GM12878 (cell line): ENCODE measurements around the gene AP1AR. TPM values are rescaled to one million over a fixed set of nuclear protein-coding genes. Genes with fewer than 3 reads are reported as not detected.

Experiments used
- ATAC-seq: fragments of 200-7000 bp; cut with Tn5 transposase; 3 replicates; pipeline ENCODE4 v1.9.1; 2020; ENCODE audit warnings: mild to moderate bottlenecking, moderate library complexity
- BruUV-seq: library from RNA; stranded (reverse); fragments of 400-500 nt; replicated peaks from 2 replicates; lab custom pipeline; 2021; lab: Mats Ljungman, UMichigan
- CTCF ChIA-PET: fragments of 300-600 bp; sonication (Branson Sonifier 250); formaldehyde crosslinking; extraction: SDS; loops from one replicate; lab custom pipeline; 2021; ENCODE audit warnings: inconsistent platforms; lab: Yijun Ruan, JAX
- POLR2A ChIA-PET: fragments of 350-600 bp; formaldehyde crosslinking; extraction: SDS; loops from one replicate; lab custom pipeline; 2021; ENCODE audit warnings: inconsistent platforms; lab: Charles Lee
- RAD21 ChIA-PET: fragments of 300-600 bp; sonication (Branson Sonifier 250); formaldehyde crosslinking; loops from one replicate; lab custom pipeline; 2023; ENCODE audit warnings: antibody characterized with exemption; ENCODE audit not compliant: unreplicated experiment; lab: Charles Lee
- SMC1A ChIA-PET: fragments of 300-600 bp; sonication (Branson Sonifier 250); formaldehyde crosslinking; loops from one replicate; lab custom pipeline; 2023; ENCODE audit not compliant: unreplicated experiment, uncharacterized antibody; lab: Charles Lee
- DNase-seq: peaks from one replicate; pipeline ENCODE4 v3.0.0-alpha.2; 2011; ENCODE audit warnings: low read depth, low spot score
- FAIRE-seq: peaks from 3 replicates; lab custom pipeline; 2011; peaks lifted over from hg19 to GRCh38; lab: Jason Lieb, UNC
- H2AFZ ChIP-seq: 2 replicates; pipeline ENCODE4 v1.6.0; 2011; ENCODE audit warnings: low read depth, low read length, control low read depth; ENCODE audit not compliant: control insufficient read depth
- H3K27ac ChIP-seq: 2 replicates; pipeline ENCODE4 v1.5.1; 2011; ENCODE audit warnings: control low read depth; ENCODE audit not compliant: control insufficient read depth, insufficient read depth
- H3K27me3 ChIP-seq, 2 experiments: replicated peaks in 1 of 2; 2 replicates each; pipeline versions ENCODE4 v1.6.0 to v1.6.1; 2011; ENCODE audit warnings: low read length in 1 of 2; ENCODE audit not compliant: control insufficient read depth in 2 of 2, insufficient read depth in 2 of 2
- H3K36me3 ChIP-seq, 2 experiments: 2 replicates each; pipeline ENCODE4 v1.5.1; 2011; ENCODE audit warnings: low read length in 1 of 2; ENCODE audit not compliant: control insufficient read depth in 2 of 2, insufficient read depth in 2 of 2
- H3K4me1 ChIP-seq: 2 replicates; pipeline ENCODE4 v1.6.1; 2011; ENCODE audit warnings: mild to moderate bottlenecking, low read length, moderate library complexity, mixed read lengths; ENCODE audit not compliant: control insufficient read depth, insufficient read depth
- H3K4me2 ChIP-seq: 2 replicates; pipeline ENCODE4 v1.6.0; 2011; ENCODE audit warnings: control low read depth; ENCODE audit not compliant: control insufficient read depth, insufficient read depth
- H3K4me3 ChIP-seq: fragments of 200-600 bp; sonication (generic); 2 replicates; pipeline ENCODE4 v1.5.1; 2016
- H3K79me2 ChIP-seq: 2 replicates; pipeline ENCODE4 v1.6.0; 2011; ENCODE audit warnings: low read length; ENCODE audit not compliant: control insufficient read depth, insufficient read depth
- H3K9ac ChIP-seq: 2 replicates; pipeline ENCODE4 v1.8.0; 2011; ENCODE audit warnings: low read length, control low read depth, mixed read lengths; ENCODE audit not compliant: control insufficient read depth, insufficient read depth
- H3K9me3 ChIP-seq: replicated peaks from 3 replicates; pipeline ENCODE4 v1.5.1; 2011; ENCODE audit warnings: mild to moderate bottlenecking, low read length; ENCODE audit not compliant: control insufficient read depth, insufficient read depth
- H4K20me1 ChIP-seq: 2 replicates; pipeline ENCODE4 v1.6.0; 2011; ENCODE audit not compliant: control insufficient read depth, insufficient read depth
- BHLHE40 ChIP-seq, 2 experiments: fragments of 450-650 bp in 1 of 2; IDR thresholded peaks; 2 replicates each; pipeline ENCODE4 v1.6.1; 2011 to 2017; ENCODE audit warnings: low read depth in 2 of 2, borderline replicate concordance in 1 of 2, improper control_type of control experiment in 1 of 2, low read length in 1 of 2, mild to moderate bottlenecking in 1 of 2
- CBX5 ChIP-seq: sonication (generic); IDR thresholded peaks from 2 replicates; pipeline ENCODE4 v1.6.1; 2016; ENCODE audit warnings: low read depth, moderate library complexity, mild to moderate bottlenecking, inconsistent platforms
- CHD1 ChIP-seq: IDR thresholded peaks from 2 replicates; pipeline ENCODE4 v1.6.1; 2012; ENCODE audit warnings: low read depth, low read length, improper control_type of control experiment
- DPF2 ChIP-seq: fragments of 450-650 bp; IDR thresholded peaks from 2 replicates; pipeline ENCODE4 v1.6.1; 2017; ENCODE audit warnings: mild to moderate bottlenecking
- EZH2 ChIP-seq: IDR thresholded peaks from 2 replicates; pipeline ENCODE4 v1.6.1; 2012; ENCODE audit warnings: low read depth, mild to moderate bottlenecking, control low read depth, inconsistent platforms, low read length, borderline replicate concordance; ENCODE audit not compliant: control insufficient read depth
- GABPA ChIP-seq: IDR thresholded peaks from 2 replicates; pipeline ENCODE4 v1.6.1; 2014; ENCODE audit warnings: antibody characterized with exemption, low read depth, mild to moderate bottlenecking, inconsistent platforms
- HCFC1 ChIP-seq: fragments of 150-350 bp; IDR thresholded peaks from 2 replicates; pipeline ENCODE4 v1.6.1; 2014; ENCODE audit warnings: low read length
- NR2C1 ChIP-seq: fragments of 450-650 bp; IDR thresholded peaks from 2 replicates; pipeline ENCODE4 v1.6.1; 2017; ENCODE audit warnings: antibody characterized with exemption, mild to moderate bottlenecking, moderate library complexity
- RAD21 ChIP-seq: IDR thresholded peaks from 2 replicates; pipeline ENCODE4 v1.6.1; 2011; ENCODE audit warnings: mild to moderate bottlenecking, low read depth, low read length, moderate library complexity; ENCODE audit not compliant: insufficient read depth
- RUNX3 ChIP-seq: IDR thresholded peaks from 2 replicates; pipeline ENCODE4 v1.6.1; 2012; ENCODE audit warnings: low read length, inconsistent platforms
- SKIL ChIP-seq: fragments of 450-650 bp; IDR thresholded peaks from 2 replicates; pipeline ENCODE4 v1.6.1; 2017; ENCODE audit warnings: mild to moderate bottlenecking, low read depth, inconsistent platforms; ENCODE audit not compliant: poor library complexity, severe bottlenecking
- STAT3 ChIP-seq: IDR thresholded peaks from 2 replicates; pipeline ENCODE4 v1.6.1; 2011; ENCODE audit warnings: low read depth, low read length, improper control_type of control experiment
- WRNIP1 ChIP-seq: IDR thresholded peaks from 2 replicates; pipeline ENCODE4 v1.6.1; 2011; ENCODE audit warnings: low read depth, low read length, improper control_type of control experiment, borderline replicate concordance
- YBX1 ChIP-seq: fragments of 450-650 bp; IDR thresholded peaks from 2 replicates; pipeline ENCODE4 v1.6.1; 2016; ENCODE audit warnings: antibody characterized with exemption
- WGBS: methylation state at CpG from one replicate; pipeline ENCODE4 v1.1.6; 2016; ENCODE audit warnings: low lambda C conversion rate; ENCODE audit not compliant: insufficient replicate concordance, insufficient coverage; ENCODE audit errors: missing lambda C conversion rate; 5-methylcytosine and 5-hydroxymethylcytosine counted together
- in situ Hi-C: fragments of 300-500 bp; cut with MboI; formaldehyde crosslinking; loops from 9 replicates; pipeline ENCODE4 v1.14.3; 2018; ENCODE audit warnings: mixed read lengths
- intact Hi-C: fragments of 100-400 bp; cut with micrococcal nuclease; formaldehyde crosslinking; loops from one replicate; pipeline ENCODE4 v1.14.2; 2022; ENCODE audit not compliant: unreplicated experiment
- polyA plus RNA-seq, 11 experiments: library from polyadenylated mRNA; depleted of rRNA in 4 of 11; unstranded in 6 of 11; stranded (reverse) in 5 of 11; fragments of >200 nt; fragmentation: Nextera tagmentation in 4 of 11; fragmentation: Illumina TruSeq in 1 of 11; extraction: Ambion mirVana in 4 of 11; extraction: Trizol in 1 of 11; gene quantifications; 1 replicate in 1 of 11; 2 replicates in 10 of 11; pipeline versions ENCODE4 v1.2.1 to v1.2.3, GENCODE V29; 2011 to 2016; ENCODE audit warnings: inconsistent platforms in 2 of 11, missing spikeins in 2 of 11, low read depth in 1 of 11
- total RNA-seq, 4 experiments: library from RNA; depleted of rRNA in 3 of 4; stranded (reverse); fragments of >200 nt in 3 of 4; fragmentation: Illumina TruSeq in 1 of 4; extraction: Trizol in 1 of 4; gene quantifications; 2 replicates each; pipeline versions ENCODE4 v1.2.1 to v1.2.3, GENCODE V29; 2013 to 2021

The AP1AR gene
- total and polyA plus RNA-seq, 10 of the 15 experiments (the other 5 are each of a cell fraction or from before 2014, with no cell fraction given) = 5.6 to 29.1 (median 16.3) TPM

- ChIA-PET RAD21 (interaction anchor here (0.7 to 1.3 kb wide), 2 partner anchors 55 to 89 kb away, joined by 3 read pairs; no protein-coding TSS in a partner anchor), POLR2A (interaction anchor here (0.7 kb wide), 2 partner anchors 74 to 570 kb away, joined by 5 to 6 read pairs; no protein-coding TSS in a partner anchor), CTCF (interaction anchor here (0.7 to 2.4 kb wide), 3 partner anchors 91 to 947 kb away, joined by 3 to 4 read pairs (median 3); no protein-coding TSS in a partner anchor), SMC1A (interaction anchor here (1.1 to 1.3 kb wide), 3 partner anchors 9 to 412 kb away, joined by 3 to 5 read pairs (median 3); no protein-coding TSS in a partner anchor)
- DNase-seq (no peak), FAIRE-seq (no peak), ATAC-seq (no peak)
- intact Hi-C loops (no loop called here), in situ Hi-C loops (no loop called here)
- Histone ChIP-seq H3K9me3 (no peaks in the 10 kb centered on the region), H3K4me1 (no peaks in the 10 kb centered on the region), H3K27me3 (no peaks in the 10 kb centered on the region), H3K4me3 (no peak overlapping the region), H4K20me1 (no peaks in the 10 kb centered on the region), H3K4me2 (no peak overlapping the region), H3K9ac (no peak overlapping the region), H3K79me2 (no peaks in the 10 kb centered on the region), H2AFZ (no peak overlapping the region), H3K36me3 (no peaks in the 10 kb centered on the region), H3K27ac (no peak overlapping the region)
- 100% methylated on average over 2 of the region's 2 CpGs for WGBS
- BruUV-seq = no TSS peak
- no peak for TF ChIP-seq BHLHE40 (IDR thresholded peaks at IDR 0.05; ENCODE audit: borderline replicate concordance in 1 of 2, low read depth in 2 of 2, low read length in 1 of 2)
- TF ChIP-seq RUNX3 = peak; percentile 33; the same call in 1 of the 2 replicates
- peak; percentile 12; the same call in 1 of the 2 replicates for TF ChIP-seq RAD21
These were observed 41.8 kb upstream of the AP1AR start for GRCh38 chr4:112189754-112190153.

GRCh38 chr4:112190684-112191083 is 40.9 kb upstream of the AP1AR start:
- no peaks in the 10 kb centered on the region for H3K27me3 ChIP-seq
- ATAC-seq (no peak), DNase-seq (no peak), FAIRE-seq (no peak)
- TF ChIP-seq EZH2 = no peak
- TF ChIP-seq HCFC1 = no peak
- TF ChIP-seq NR2C1 = no peak
- TF ChIP-seq DPF2 = no peak
- TF ChIP-seq WRNIP1 = no peak
- TF ChIP-seq CBX5 = no peak
- no peak for TF ChIP-seq GABPA
- TF ChIP-seq STAT3 = no peak
- TF ChIP-seq CHD1 = no peak
- no peak for TF ChIP-seq YBX1
- no peak for TF ChIP-seq SKIL
- SMC1A ChIA-PET = interaction anchor here (1.3 kb wide), 1 partner anchor 10 kb away, joined by 5 read pairs; no protein-coding TSS in a partner anchor
- no peaks in the 10 kb centered on the region for H3K79me2 ChIP-seq
- CTCF ChIA-PET = interaction anchor here (1.0 kb wide), 1 partner anchor 92 kb away, joined by 3 read pairs; no protein-coding TSS in a partner anchor
- no peak overlapping the region for H3K27ac ChIP-seq
- H3K9me3 ChIP-seq = no peaks in the 10 kb centered on the region
- no peak overlapping the region for H3K4me3 ChIP-seq
- RAD21 ChIA-PET = interaction anchor here (1.3 kb wide), 1 partner anchor 89 kb away, joined by 3 read pairs; no protein-coding TSS in a partner anchor
- no peaks in the 10 kb centered on the region for H3K36me3 ChIP-seq
- H4K20me1 ChIP-seq = no peaks in the 10 kb centered on the region
- BruUV-seq = no TSS peak
- POLR2A ChIA-PET = interaction anchor here (0.7 kb wide), 1 partner anchor 15 kb away, joined by 3 read pairs; no protein-coding TSS in a partner anchor
- H3K9ac ChIP-seq = no peak overlapping the region
- in situ Hi-C loops (no loop called here), intact Hi-C loops (no loop called here)
- no peaks in the 10 kb centered on the region for H3K4me1 ChIP-seq
- H2AFZ ChIP-seq = no peak overlapping the region
- no peak overlapping the region for H3K4me2 ChIP-seq
- 94% methylated on average over 8 of the region's 8 CpGs for WGBS
